PC-3 (cell line): Measurements from ENCODE around the gene TMSB4X. TPM values are rescaled to one million over a fixed set of nuclear protein-coding genes. Genes with fewer than 3 reads are reported as not detected.
A peak's percentile ranks its signal among the peaks of the same experiment; 100 is the strongest.

Experiments used
- ATAC-seq: fragments of 200-7000 bp; cut with Tn5 transposase; 2 replicates; pipeline ENCODE4 v1.9.1; 2020; ENCODE audit warnings: mild to moderate bottlenecking, moderate library complexity
- BruUV-seq: library from RNA; stranded (reverse); fragments of 400-500 nt; replicated peaks from 2 replicates; lab custom pipeline; 2021; lab: Mats Ljungman, UMichigan
- CTCF ChIA-PET: fragments of 300-600 bp; sonication (Branson Sonifier 250); formaldehyde crosslinking; loops from one replicate; lab custom pipeline; 2022; ENCODE audit warnings: antibody characterized with exemption; lab: Charles Lee
- POLR2A ChIA-PET: fragments of 300-600 bp; sonication (Branson Sonifier 250); formaldehyde crosslinking; loops from one replicate; lab custom pipeline; 2022; ENCODE audit warnings: antibody characterized with exemption; ENCODE audit not compliant: unreplicated experiment; lab: Charles Lee
- DNase-seq: peaks from one replicate; pipeline ENCODE4 v3.0.0-alpha.2; 2015
- H2AFZ ChIP-seq: fragments of 300-600 bp; sonication (generic); 2 replicates; pipeline ENCODE4 v1.6.0; 2016; ENCODE audit warnings: antibody characterized with exemption, low read length
- H3F3A ChIP-seq: fragments of 300-600 bp; sonication (generic); one replicate; pipeline ENCODE4 v1.6.0; 2017; ENCODE audit warnings: antibody characterized with exemption, low read length, control low read depth, mild to moderate bottlenecking; ENCODE audit not compliant: unreplicated experiment
- H3K27ac ChIP-seq: fragments of 300-600 bp; sonication (generic); 2 replicates; pipeline ENCODE4 v1.5.1; 2016; ENCODE audit warnings: mild to moderate bottlenecking, low read length
- H3K27me3 ChIP-seq: fragments of 300-600 bp; sonication (generic); 2 replicates; pipeline ENCODE4 v1.6.1; 2016; ENCODE audit warnings: low read length, mixed read lengths
- H3K36me3 ChIP-seq: fragments of 300-600 bp; sonication (generic); 2 replicates; pipeline ENCODE4 v1.6.1; 2016; ENCODE audit warnings: low read depth, mixed run types, low read length, mixed read lengths
- H3K4me1 ChIP-seq: fragments of 300-600 bp; sonication (generic); 2 replicates; pipeline ENCODE4 v1.5.1; 2016; ENCODE audit warnings: low read length; ENCODE audit not compliant: insufficient read depth
- H3K4me2 ChIP-seq: fragments of 300-600 bp; sonication (generic); 2 replicates; pipeline ENCODE4 v1.6.0; 2016; ENCODE audit warnings: low read length
- H3K4me3 ChIP-seq: fragments of 300-600 bp; sonication (generic); 2 replicates; pipeline ENCODE4 v1.5.1; 2016; ENCODE audit warnings: mild to moderate bottlenecking, low read length, mixed read lengths
- H3K79me2 ChIP-seq: fragments of 300-600 bp; sonication (generic); 2 replicates; pipeline ENCODE4 v1.6.1; 2017; ENCODE audit warnings: low read length, mixed read lengths
- H3K9ac ChIP-seq: fragments of 300-600 bp; sonication (generic); 2 replicates; pipeline ENCODE4 v1.6.0; 2016; ENCODE audit warnings: mild to moderate bottlenecking, low read length
- H3K9me2 ChIP-seq: fragments of 300-600 bp; sonication (generic); replicated peaks from 2 replicates; pipeline ENCODE4 v1.6.1; 2016; ENCODE audit warnings: mixed run types, low read length, mixed read lengths
- H3K9me3 ChIP-seq: fragments of 300-600 bp; sonication (generic); 2 replicates; pipeline ENCODE4 v1.6.1; 2016; ENCODE audit warnings: low read length, mixed read lengths
- H4K20me1 ChIP-seq: fragments of 300-600 bp; sonication (generic); 2 replicates; pipeline ENCODE4 v1.6.1; 2016; ENCODE audit warnings: low read length, mixed read lengths
- EZH2 ChIP-seq: fragments of 300-600 bp; sonication (generic); IDR thresholded peaks from one replicate; pipeline ENCODE4 v1.6.1; 2017; ENCODE audit warnings: antibody characterized with exemption, mild to moderate bottlenecking, low read length; ENCODE audit not compliant: unreplicated experiment
- EZH2phosphoT487 ChIP-seq: fragments of 300-600 bp; sonication (generic); IDR thresholded peaks from 2 replicates; pipeline ENCODE4 v1.6.1; 2018; ENCODE audit warnings: mild to moderate bottlenecking, antibody characterized with exemption, low read length, borderline replicate concordance
- intact Hi-C: fragments of 100-400 bp; cut with micrococcal nuclease; formaldehyde crosslinking; loops from 2 replicates; pipeline ENCODE4 v1.9.0; 2023
- total RNA-seq: library from RNA; depleted of rRNA; stranded (reverse); fragments of >200 nt; gene quantifications from 2 replicates; pipeline ENCODE4 v1.2.3, GENCODE V29; 2014
- TF ChIP-seq, protein P1 (sequence below): fragments of 300-600 bp; sonication (generic); conservative IDR thresholded peaks from 2 replicates; pipeline ENCODE4 v1.5.1; 2017; ENCODE audit warnings: antibody characterized with exemption, low read depth, mild to moderate bottlenecking, low read length

Gene TMSB4X
- total RNA-seq, 1 experiment from 2014 or later = 2,159 TPM

DNA sequence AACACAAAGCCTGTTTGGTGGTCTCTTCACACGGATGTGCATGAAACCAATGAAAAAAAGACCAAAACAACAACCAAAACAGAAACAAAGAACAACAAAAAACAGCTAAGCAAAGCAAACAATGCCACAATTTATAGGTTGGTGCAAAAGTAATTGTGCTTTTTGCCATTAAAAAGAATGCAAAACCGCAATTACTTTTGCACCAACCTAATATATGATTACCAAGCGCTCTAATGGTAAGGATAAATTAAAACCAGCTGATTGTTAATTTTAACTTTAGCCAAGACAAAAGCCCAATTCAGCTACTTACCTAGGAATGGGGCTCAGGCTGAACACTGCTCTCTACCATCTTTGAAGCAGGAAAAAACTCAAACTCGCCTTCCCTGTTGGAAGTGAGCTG lies 29.4 kb upstream of the TMSB4X start:
- Histone ChIP-seq H3K4me3 (no peak overlapping the region), H3K9me2 (no peaks in the 10 kb centered on the region), H2AFZ (no peak overlapping the region), H3F3A (no peaks in the 10 kb centered on the region), H3K4me2 (no peak overlapping the region), H3K4me1 (peaks cover 25% of the 10 kb centered on the region), H3K9me3 (no peaks in the 10 kb centered on the region), H3K36me3 (no peaks in the 10 kb centered on the region), H4K20me1 (no peaks in the 10 kb centered on the region), H3K9ac (no peak overlapping the region), H3K79me2 (no peaks in the 10 kb centered on the region), H3K27ac (no peak overlapping the region), H3K27me3 (no peaks in the 10 kb centered on the region)
- ATAC-seq (no peak), DNase-seq (no peak)
- BruUV-seq = no TSS peak
- TF ChIP-seq, protein P1, sequence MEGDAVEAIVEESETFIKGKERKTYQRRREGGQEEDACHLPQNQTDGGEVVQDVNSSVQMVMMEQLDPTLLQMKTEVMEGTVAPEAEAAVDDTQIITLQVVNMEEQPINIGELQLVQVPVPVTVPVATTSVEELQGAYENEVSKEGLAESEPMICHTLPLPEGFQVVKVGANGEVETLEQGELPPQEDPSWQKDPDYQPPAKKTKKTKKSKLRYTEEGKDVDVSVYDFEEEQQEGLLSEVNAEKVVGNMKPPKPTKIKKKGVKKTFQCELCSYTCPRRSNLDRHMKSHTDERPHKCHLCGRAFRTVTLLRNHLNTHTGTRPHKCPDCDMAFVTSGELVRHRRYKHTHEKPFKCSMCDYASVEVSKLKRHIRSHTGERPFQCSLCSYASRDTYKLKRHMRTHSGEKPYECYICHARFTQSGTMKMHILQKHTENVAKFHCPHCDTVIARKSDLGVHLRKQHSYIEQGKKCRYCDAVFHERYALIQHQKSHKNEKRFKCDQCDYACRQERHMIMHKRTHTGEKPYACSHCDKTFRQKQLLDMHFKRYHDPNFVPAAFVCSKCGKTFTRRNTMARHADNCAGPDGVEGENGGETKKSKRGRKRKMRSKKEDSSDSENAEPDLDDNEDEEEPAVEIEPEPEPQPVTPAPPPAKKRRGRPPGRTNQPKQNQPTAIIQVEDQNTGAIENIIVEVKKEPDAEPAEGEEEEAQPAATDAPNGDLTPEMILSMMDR = no peak
- no peak for TF ChIP-seq EZH2phosphoT487
- no peak for TF ChIP-seq EZH2
- intact Hi-C loops = loop anchor here (5.0 kb wide), 1 partner anchor 42 kb away; no protein-coding TSS in a partner anchor
- ChIA-PET POLR2A (no interaction called here), CTCF (no interaction called here)

GRCh38 chrX:12946406-12946805 lies 28.5 kb upstream of the TMSB4X start:
- H3K27ac ChIP-seq = peak overlapping the region; percentile 93
- ATAC-seq (no peak), DNase-seq (no peak)
- intact Hi-C loops = loop anchor here (2.0 to 5.0 kb wide), 2 partner anchors 28 to 41 kb away; partner anchors contain the start of gene TMSB4X
- peak overlapping the region; percentile 72 for H3K9ac ChIP-seq
- POLR2A ChIA-PET = no interaction called here
- no peaks in the 10 kb centered on the region for H3F3A ChIP-seq
- no peaks in the 10 kb centered on the region for H3K9me3 ChIP-seq
- no peak overlapping the region for H3K4me3 ChIP-seq
- CTCF ChIA-PET = interaction anchor here (0.6 to 1.3 kb wide), 11 partner anchors 10 to 542 kb away, joined by 3 to 13 read pairs (median 4); no protein-coding TSS in a partner anchor
- BruUV-seq = no TSS peak
- no peaks in the 10 kb centered on the region for H3K36me3 ChIP-seq
- peak overlapping the region; percentile 71; the same call in 1 of the 2 replicates for H3K4me2 ChIP-seq
- no peaks in the 10 kb centered on the region for H4K20me1 ChIP-seq
- H3K27me3 ChIP-seq = no peaks in the 10 kb centered on the region
- H2AFZ ChIP-seq = no peak overlapping the region
- TF ChIP-seq EZH2 (no peak), EZH2phosphoT487 (no peak)
- TF ChIP-seq, protein P1 = no peak
- H3K9me2 ChIP-seq = no peaks in the 10 kb centered on the region
- no peaks in the 10 kb centered on the region for H3K79me2 ChIP-seq
- peaks cover 25% of the 10 kb centered on the region for H3K4me1 ChIP-seq
